Peyer's patch (tissue), 4 donors: ENCODE measurements around the gene SMURF1. TPM values are rescaled to one million over a fixed set of nuclear protein-coding genes. Genes with fewer than 3 reads are reported as not detected.

Source experiments
- DNase-seq, 3 donors: peaks; one replicate each; pipeline ENCODE4 v3.0.0-alpha.2; 2017 to 2019
- H3K27ac ChIP-seq, 4 donors: fragments of 200-600 bp; sonication (generic); one replicate each; pipeline ENCODE4 v1.5.1; 2016 to 2019
- H3K27me3 ChIP-seq, 2 donors: fragments of 200-600 bp; sonication (generic); one replicate each; pipeline ENCODE4 v1.5.1; 2019
- H3K36me3 ChIP-seq, 3 donors: fragments of 200-600 bp; sonication (generic); one replicate each; pipeline ENCODE4 v1.5.1; 2016 to 2019
- H3K4me1 ChIP-seq, 4 donors: fragments of 200-600 bp; sonication (generic); one replicate each; pipeline ENCODE4 v1.5.1; 2016 to 2019
- H3K4me3 ChIP-seq, 4 donors: fragments of 200-600 bp; sonication (generic); 1 replicate in 3 of 4; 2 replicates in 1 of 4; pipeline ENCODE4 v1.5.1; 2016 to 2019; ENCODE audit warnings: mild to moderate bottlenecking in 1 of 4
- H3K9me3 ChIP-seq, 4 donors: fragments of 200-600 bp; sonication (generic); one replicate each; pipeline ENCODE4 v1.5.1; 2016 to 2019; ENCODE audit warnings: mild to moderate bottlenecking in 1 of 4
- POLR2A ChIP-seq, 2 donors: fragments of 450-650 bp; IDR thresholded peaks; one replicate each; pipeline ENCODE4 v1.5.1; 2017; ENCODE audit warnings: antibody characterized with exemption in 2 of 2, mild to moderate bottlenecking in 2 of 2, moderate library complexity in 2 of 2
- total RNA-seq, 4 donors: library from RNA; depleted of rRNA; stranded (reverse); fragments of >200 nt; gene quantifications; one replicate each; pipeline ENCODE4 v1.1.0, GENCODE V29; 2016
- TF ChIP-seq, protein P1 (sequence below), 6 experiments: fragments of 450-650 bp in 4 of 6; fragments of 200-600 bp in 2 of 6; sonication (generic) in 1 of 6; IDR thresholded peaks; one replicate each; pipeline ENCODE4 v1.5.1; 2017 to 2019; ENCODE audit warnings: antibody characterized with exemption in 6 of 6, mild to moderate bottlenecking in 3 of 6, moderate library complexity in 1 of 6

Gene SMURF1
- total RNA-seq, 4 donors from 2014 or later = 17.2 to 85.0 (median 43.0) TPM

GRCh38 chr7:99032928-99033327, 111.0 kb downstream of the SMURF1 start:
- no peak for TF ChIP-seq POLR2A (IDR thresholded peaks at IDR 0.05)
- TF ChIP-seq, protein P1, sequence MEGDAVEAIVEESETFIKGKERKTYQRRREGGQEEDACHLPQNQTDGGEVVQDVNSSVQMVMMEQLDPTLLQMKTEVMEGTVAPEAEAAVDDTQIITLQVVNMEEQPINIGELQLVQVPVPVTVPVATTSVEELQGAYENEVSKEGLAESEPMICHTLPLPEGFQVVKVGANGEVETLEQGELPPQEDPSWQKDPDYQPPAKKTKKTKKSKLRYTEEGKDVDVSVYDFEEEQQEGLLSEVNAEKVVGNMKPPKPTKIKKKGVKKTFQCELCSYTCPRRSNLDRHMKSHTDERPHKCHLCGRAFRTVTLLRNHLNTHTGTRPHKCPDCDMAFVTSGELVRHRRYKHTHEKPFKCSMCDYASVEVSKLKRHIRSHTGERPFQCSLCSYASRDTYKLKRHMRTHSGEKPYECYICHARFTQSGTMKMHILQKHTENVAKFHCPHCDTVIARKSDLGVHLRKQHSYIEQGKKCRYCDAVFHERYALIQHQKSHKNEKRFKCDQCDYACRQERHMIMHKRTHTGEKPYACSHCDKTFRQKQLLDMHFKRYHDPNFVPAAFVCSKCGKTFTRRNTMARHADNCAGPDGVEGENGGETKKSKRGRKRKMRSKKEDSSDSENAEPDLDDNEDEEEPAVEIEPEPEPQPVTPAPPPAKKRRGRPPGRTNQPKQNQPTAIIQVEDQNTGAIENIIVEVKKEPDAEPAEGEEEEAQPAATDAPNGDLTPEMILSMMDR (IDR thresholded peaks at IDR 0.05) = no peak
- no peak overlapping the region for H3K27ac ChIP-seq
- peaks cover 0 to 99% (median 0%) of the 10 kb centered on the region in 3 donors for H3K36me3 ChIP-seq

DNA sequence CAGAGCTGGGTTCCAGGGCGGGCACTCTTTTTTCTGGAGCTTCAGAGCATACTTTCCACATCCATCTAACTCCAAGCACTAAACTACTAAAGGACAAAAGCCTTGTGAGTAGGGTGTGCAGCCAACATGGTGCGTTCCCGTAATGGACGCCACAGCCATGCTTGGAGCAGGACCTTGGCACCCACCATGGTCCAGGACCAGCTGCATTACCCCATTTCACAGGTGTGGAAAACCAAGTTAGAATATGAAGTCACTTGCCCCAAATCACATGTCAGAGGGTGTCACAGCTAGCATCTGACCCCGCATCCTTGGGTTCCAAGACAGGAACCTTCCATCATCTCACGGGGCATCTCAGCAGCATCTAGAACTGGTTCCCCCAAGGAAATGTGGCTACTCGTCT, 112.4 kb downstream of the SMURF1 start:
- Histone ChIP-seq H3K27ac (peak overlapping the region in 1 of 4 donors; percentile 50), H3K4me3 (no peak overlapping the region)
- DNase-seq = peak in 2 of 3 donors; percentile 9 to 33

More at GRCh38 chr7:99032928-99033327, 111.0 kb downstream of the SMURF1 start:
- H3K4me3 ChIP-seq = no peak overlapping the region
- DNase-seq = peak in 2 of 3 donors; percentile 16 to 41
- H3K4me1 ChIP-seq = no peaks in the 10 kb centered on the region
- H3K27me3 ChIP-seq = no peaks in the 10 kb centered on the region
- H3K9me3 ChIP-seq = no peaks in the 10 kb centered on the region

DNA sequence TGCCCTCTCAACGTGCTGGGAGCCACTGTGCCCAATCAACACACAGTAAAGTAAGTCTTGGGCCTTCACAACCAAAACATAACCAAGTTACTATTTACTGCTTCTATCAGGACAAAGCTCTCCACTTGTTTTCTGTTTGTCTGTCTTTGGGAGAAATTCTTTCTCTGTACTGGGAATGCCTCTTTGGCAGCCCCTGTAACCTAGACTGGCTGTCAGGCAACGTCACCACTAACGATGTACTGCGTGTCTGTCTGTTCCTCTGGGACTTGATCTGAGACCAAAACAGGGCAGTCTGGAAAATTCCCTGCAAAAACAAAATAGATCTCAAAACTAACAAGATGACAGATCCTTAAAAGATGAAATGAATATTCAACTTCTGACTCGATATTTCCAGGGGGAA, 113.0 kb downstream of the SMURF1 start:
- Histone ChIP-seq H3K9me3 (no peaks in the 10 kb centered on the region), H3K36me3 (peaks cover 0 to 90% (median 0%) of the 10 kb centered on the region in 3 donors), H3K27ac (peak overlapping the region in 2 of 4 donors; percentile 45 to 50), H3K4me1 (no peaks in the 10 kb centered on the region), H3K27me3 (no peaks in the 10 kb centered on the region), H3K4me3 (no peak overlapping the region)
- DNase-seq = peak in 1 of 3 donors; percentile 22
- TF ChIP-seq POLR2A (IDR thresholded peaks at IDR 0.05) = no peak
- TF ChIP-seq, protein P1 (IDR thresholded peaks at IDR 0.05) = no peak

More for the DNA sequence above, 112.4 kb downstream of the SMURF1 start:
- H3K36me3 ChIP-seq = peaks cover 0 to 94% (median 0%) of the 10 kb centered on the region in 3 donors
- H3K9me3 ChIP-seq = no peaks in the 10 kb centered on the region
- H3K27me3 ChIP-seq = no peaks in the 10 kb centered on the region
- TF ChIP-seq POLR2A (IDR thresholded peaks at IDR 0.05) = no peak
- TF ChIP-seq, protein P1 (IDR thresholded peaks at IDR 0.05) = no peak
- no peaks in the 10 kb centered on the region for H3K4me1 ChIP-seq

DNA sequence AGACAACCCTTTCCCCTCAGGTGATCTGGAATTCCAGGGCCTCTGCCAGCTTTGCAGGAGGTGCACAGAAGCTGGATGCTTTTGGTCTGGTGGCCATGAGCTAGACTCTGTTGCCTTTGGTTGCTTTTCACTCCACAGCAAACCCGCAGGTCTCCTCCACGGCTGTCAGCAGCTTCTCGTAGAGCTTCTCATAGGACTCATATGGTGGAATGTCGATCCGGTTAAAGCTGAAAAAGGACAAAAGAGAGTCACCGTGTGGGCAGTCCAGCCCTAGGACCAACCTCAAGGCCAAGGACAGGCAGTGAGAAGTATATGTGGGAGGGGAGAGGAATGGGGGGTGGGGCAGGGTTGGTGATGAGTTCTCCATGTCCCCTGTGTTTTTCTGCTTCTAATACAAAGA, 113.5 kb downstream of the SMURF1 start:
- no peaks in the 10 kb centered on the region for H3K4me1 ChIP-seq

GRCh38 chr7:99029466-99030435, 114.2 kb downstream of the SMURF1 start:
- no peaks in the 10 kb centered on the region for H3K9me3 ChIP-seq
- H3K27ac ChIP-seq = peak overlapping the region in 2 of 4 donors; percentile 31 to 45
- no peak overlapping the region for H3K4me3 ChIP-seq
- H3K4me1 ChIP-seq = no peaks in the 10 kb centered on the region
- H3K27me3 ChIP-seq = no peaks in the 10 kb centered on the region
- TF ChIP-seq, protein P1 (IDR thresholded peaks at IDR 0.05) = no peak
- no peak for TF ChIP-seq POLR2A (IDR thresholded peaks at IDR 0.05)
- peaks cover 0 to 78% (median 0%) of the 10 kb centered on the region in 3 donors for H3K36me3 ChIP-seq
- DNase-seq = peak in 1 of 3 donors; percentile 19

More for the DNA sequence above, 113.5 kb downstream of the SMURF1 start:
- Histone ChIP-seq H3K36me3 (peaks cover 0 to 85% (median 0%) of the 10 kb centered on the region in 3 donors), H3K27ac (peak overlapping the region in 2 of 4 donors; percentile 31 to 45), H3K9me3 (no peaks in the 10 kb centered on the region), H3K27me3 (no peaks in the 10 kb centered on the region), H3K4me3 (no peak overlapping the region)
- peak in 1 of 3 donors; percentile 32 for DNase-seq
- TF ChIP-seq, protein P1 (IDR thresholded peaks at IDR 0.05) = no peak
- no peak for TF ChIP-seq POLR2A (IDR thresholded peaks at IDR 0.05)
